G401 (cell line): ENCODE results near the gene MYO5B. TPM values are rescaled to one million over a fixed set of nuclear protein-coding genes. Genes with fewer than 3 reads are reported as not detected.

Experiments used
- DNase-seq: peaks from one replicate; pipeline ENCODE4 v3.0.0-alpha.2; 2015; ENCODE audit warnings: low spot score
- in situ Hi-C: cut with HindIII; loops from 2 replicates; pipeline ENCODE4 v1.10.0; 2016; ENCODE audit warnings: low sequenced_read_pairs, mixed read lengths
- total RNA-seq: library from RNA; depleted of rRNA; stranded (reverse); fragments of >200 nt; shearing (Covaris generic); gene quantifications from 2 replicates; pipeline ENCODE4 v1.2.3, GENCODE V29; 2014

Gene MYO5B
- total RNA-seq, 1 experiment from 2014 or later, result not detected

DNA sequence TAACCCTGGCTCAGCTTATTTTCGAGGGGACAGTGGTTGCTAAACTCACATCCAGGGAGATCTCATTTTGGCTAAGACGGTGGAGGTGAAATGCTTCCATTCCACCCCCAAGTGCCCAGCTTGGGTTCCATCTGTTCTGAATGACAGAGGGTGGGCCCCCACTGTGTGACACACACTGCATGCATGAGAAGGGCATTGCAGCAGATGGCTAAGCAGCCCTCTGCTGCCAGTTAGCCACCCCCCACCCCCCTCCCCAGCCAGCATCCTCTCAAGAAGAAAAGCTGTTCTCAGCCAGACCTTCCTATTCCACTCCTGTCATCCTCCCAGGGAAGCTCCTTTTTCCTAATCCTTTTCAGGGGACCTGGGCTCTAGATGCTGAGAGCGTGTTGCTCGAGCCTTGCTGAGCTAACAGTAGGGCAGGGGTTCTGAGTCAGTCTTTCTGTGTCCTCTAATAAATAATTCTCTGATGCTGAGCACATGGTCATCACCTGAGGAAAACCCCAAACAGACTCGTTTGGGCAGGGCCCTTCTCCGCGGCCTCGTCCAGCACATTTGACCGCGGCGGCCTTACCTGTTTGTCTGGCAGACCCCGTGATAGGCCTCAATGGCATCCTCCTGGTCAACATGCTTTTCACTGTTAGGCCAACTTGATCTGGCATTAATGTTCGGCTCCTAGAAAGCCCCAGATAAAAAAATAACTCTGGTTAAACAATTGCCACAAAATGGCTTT, 332.1 kb downstream of the MYO5B start:
- in situ Hi-C loops, result no loop called here
- peak; percentile 94 for DNase-seq

DNA sequence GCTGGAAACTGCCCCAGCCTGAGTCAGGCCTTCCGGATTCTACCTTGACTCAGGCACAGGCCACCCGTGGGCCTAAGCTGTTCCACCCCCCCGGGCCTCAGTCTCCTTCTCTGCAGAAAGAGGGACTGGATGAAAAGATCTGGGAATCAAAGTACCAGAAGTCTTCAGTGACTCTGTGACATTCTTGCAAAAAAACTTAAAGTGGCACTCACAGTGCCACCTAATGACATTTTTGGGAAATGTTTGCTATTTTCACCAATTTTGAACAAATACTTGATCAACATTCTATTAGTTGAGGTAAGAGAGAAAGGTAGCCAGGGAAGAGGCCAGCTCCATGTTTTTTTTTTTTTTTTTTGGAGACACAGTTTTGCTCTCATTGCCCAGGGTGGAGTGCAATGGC, 333.3 kb downstream of the MYO5B start:
- in situ Hi-C loops, result no loop called here
- DNase-seq, result peak; percentile 54

DNA sequence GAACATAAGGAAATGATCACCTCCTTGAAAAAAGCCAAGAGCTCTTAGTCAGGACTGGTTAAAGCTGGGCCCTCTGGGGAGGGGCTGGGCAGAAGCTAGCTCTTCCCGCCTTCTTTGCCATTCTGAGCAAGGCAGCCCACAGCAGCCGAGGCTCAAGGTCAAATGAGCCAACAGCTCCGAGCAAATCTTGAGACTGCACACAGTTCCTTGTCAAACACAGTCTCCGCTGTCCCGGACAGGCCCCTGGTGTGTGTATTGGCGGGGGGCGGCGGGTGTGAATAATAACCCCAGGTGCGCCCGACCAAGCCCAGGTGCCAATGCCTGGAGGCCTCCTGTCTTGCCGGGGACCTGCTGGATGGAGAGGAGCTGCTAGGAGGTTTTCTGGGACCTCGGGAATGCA, 335.2 kb downstream of the MYO5B start:
- in situ Hi-C loops, result no loop called here
- DNase-seq, result no peak

DNA sequence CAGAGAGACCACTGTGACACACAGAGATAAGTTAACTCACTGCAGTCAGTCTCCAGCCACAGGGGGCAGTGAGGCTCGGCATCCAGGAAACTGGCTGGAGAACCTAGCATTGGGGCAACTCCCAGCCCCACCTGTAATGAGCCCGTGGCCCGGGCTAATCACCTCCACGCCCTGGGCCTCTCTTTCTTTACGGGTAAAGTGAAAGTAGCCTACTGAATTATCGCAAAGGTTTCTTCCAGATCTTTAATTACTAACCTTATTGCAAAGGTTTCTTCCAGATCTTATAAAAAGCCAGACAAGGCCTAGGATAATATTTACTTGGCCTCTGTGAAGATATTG, 336.0 kb downstream of the MYO5B start:
- in situ Hi-C loops, result no loop called here
- no peak for DNase-seq

DNA sequence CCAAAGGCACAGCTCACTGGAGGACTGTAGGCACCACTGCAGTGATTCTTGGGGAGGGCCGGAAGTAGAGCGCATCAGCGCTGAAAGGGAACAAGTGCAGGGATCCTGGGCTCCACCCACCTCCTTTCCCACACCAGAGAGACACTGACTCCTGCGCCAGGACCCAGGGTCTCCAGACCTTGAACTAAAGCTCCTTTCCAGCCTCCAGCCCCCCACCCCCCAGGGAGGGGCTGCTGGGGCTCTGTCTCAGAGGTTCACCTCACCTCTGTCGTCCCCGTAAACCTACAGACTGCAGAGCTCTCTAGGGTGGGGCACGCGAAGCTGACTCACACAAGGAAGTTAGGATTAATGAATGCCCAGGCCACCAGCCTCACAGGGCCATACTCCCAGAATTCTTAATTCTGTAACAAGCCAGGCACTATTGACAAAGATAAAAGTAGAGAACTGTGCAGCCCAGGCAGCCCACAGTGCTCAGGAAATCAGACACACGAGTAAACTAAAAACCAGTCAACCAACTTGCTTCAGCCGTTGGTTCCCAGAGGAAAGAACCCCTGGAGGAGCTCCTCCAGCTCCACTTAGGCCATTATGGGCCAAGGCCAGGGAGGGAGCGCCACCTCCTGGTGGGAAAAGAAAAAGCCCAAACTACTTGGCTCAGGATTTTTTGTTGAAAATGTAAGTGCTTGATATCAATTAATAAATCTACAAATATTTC, 336.5 kb downstream of the MYO5B start:
- in situ Hi-C loops, result no loop called here
- peak; percentile 56 for DNase-seq

DNA sequence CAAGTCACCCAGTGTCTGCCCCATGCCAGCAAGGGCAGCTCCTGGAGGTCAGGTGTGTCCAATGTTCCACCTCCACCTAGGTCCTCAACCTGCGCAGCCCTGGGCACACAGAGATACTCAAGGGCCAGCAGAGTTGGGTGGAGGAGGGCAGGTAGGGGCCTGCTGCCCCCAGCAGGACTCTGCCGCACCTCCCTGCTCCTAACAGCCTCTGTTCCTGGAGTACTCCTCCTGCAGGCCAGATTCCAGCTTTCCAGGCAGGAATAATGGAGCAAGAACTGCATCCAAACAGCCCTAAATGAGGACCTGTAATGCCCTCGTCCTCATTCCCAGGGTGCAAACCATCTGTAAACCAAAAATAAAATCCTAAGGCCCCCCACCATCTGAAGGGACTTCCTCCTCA, 337.2 kb downstream of the MYO5B start:
- no peak for DNase-seq
- in situ Hi-C loops, result no loop called here

DNA sequence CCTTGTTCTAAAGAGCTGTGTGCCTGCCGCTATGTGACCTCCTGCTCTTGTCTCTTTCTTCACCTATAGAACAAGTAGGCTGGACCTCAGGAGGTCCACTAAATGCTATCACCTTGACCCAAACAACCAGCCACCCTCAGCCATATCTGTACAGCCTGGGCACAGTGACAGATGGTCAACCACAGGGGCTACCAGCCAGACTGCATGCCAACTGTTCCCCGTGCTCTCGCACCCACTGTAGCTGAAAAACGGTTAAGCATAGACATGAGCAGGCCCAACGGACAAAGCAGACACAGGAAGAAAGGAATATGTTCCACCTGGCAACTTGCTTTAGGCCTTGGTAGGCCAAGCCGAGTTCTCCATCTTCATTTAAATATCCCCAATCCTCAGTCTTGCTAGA, 338.5 kb downstream of the MYO5B start:
- in situ Hi-C loops, result no loop called here

DNA sequence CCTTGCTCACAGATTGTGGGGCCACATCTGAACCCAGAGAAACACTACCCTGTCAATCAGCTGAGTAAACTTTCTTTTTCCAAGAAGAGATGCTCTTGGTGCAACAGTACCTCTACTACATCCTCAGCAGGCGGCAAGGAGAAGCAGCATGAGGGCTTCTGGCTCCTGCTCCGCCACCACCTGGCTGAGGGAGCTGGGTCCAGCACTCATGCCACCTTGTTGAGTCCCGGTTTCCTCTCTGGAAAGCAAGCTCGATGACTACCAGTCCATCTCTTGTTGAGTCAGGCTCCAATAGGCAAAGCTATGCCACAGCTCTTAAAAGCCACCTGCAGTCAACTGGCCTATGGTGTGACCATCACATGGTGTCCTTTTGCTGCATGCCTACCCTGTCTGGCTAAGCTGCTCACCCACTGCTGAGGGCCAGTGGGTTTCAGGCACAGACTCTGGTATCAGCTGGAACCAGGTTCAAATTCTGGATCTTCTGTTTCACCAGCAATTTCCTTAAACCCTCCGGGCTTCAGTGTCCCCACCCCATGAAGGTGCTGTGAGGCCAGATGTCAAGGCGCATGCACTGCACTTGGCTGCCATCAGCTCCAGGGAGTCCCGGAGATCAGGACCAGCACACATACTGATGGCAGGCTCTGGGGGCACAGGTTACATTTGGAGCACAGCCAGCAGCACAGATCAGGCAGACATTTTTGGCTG, 339.1 kb downstream of the MYO5B start:
- DNase-seq, result peak; percentile 36
- in situ Hi-C loops, result no loop called here

More for the DNA sequence above, 338.5 kb downstream of the MYO5B start:
- DNase-seq, result peak; percentile 74

DNA sequence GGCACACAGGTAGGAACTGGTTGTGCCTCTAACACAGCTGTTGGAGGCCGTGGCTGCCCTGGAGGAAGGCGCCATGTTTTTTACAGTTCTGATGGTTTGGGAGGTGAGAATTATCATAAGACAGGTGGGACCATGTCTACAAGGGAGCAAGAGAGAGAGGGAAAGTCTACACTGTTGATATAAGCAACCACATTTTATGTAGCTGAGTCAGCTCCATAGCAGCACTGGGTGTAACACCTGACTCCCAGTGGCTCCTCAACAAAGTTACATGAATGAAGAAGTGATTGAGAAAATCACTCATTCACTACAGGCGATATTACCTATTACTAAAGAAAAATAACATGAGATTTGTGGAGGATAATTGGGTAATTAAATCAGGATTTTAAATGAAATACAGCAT, 340.3 kb downstream of the MYO5B start:
- no peak for DNase-seq
- in situ Hi-C loops, result no loop called here

DNA sequence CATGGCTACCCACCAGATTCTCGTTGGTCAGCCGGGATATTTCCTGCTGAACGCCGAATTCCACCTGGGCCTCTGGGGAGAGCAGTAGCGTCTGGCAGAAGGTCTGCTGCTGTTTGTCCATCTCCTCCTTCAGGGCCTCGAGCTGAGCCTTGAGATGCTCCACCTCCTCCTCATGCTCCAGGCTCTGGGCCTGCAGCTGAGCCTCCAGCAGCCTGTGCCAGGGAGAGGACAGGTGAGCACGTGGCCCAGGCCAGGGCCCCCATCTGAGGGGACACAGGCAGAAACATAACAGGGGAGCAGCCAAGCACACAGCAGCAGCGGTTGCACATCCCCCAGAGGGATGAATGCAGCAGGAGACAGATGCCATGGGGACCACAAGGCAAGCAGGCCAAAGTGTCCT, 341.5 kb downstream of the MYO5B start:
- in situ Hi-C loops, result no loop called here
- no peak for DNase-seq

DNA sequence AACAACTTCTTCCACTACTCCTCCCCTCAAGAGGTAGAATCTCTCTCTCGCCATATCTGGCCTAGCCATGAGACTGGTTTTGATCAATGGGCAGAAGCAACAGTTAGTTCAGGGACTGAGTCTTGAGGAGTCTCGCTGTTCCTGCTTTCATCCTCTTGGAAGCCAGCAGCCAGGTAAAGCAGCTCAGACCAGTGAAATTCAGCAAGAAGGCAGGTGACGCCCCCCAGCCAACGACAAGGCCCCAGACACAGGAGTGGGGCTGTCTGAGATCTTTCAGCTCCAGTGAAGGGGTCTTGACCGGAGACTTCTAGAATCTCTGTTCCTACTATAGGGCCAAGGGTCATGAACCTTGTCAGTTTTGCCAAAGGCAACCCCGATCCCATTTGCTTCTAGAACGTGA, 341.9 kb downstream of the MYO5B start:
- in situ Hi-C loops, result no loop called here
- DNase-seq, result no peak

DNA sequence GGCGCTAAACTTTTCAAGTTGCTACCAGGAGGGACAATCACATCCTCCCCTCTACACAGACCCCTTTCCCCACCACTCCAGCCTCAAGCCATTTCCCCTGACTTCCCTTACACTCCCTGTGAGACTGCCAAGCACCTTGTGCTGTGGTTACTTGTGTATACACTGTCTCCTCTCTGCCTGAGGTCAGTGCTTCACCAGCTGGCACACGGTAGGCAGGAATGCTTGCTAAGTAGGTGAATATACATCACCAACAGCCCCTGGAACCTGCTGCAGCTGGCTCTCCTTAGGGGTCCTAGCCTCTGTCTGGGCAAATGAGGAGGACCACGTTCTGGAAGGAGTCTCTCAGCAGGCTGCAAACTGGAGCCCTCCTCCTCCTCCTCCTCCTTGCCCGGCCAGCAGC, 343.3 kb downstream of the MYO5B start:
- in situ Hi-C loops, result no loop called here
- DNase-seq, result no peak

DNA sequence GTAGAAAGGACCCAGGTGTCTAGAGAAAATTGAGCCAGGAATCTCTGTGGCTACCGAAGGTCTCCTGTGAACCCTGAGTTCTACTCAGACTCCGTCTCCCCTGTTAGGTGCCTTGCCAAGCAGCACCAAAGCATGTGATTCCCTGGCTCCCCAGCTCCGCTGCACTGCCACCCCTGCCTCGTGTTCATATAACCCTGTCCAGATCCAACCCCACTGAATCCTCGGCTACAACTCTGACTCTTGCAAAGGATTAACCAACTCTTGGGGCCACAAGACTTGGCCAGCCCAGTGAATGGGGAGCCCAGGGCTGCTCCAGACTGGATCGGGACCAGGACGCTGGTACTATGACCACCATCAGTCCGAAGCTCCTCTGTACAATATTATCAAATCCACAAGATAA, 344.3 kb downstream of the MYO5B start:
- in situ Hi-C loops, result no loop called here
- no peak for DNase-seq

DNA sequence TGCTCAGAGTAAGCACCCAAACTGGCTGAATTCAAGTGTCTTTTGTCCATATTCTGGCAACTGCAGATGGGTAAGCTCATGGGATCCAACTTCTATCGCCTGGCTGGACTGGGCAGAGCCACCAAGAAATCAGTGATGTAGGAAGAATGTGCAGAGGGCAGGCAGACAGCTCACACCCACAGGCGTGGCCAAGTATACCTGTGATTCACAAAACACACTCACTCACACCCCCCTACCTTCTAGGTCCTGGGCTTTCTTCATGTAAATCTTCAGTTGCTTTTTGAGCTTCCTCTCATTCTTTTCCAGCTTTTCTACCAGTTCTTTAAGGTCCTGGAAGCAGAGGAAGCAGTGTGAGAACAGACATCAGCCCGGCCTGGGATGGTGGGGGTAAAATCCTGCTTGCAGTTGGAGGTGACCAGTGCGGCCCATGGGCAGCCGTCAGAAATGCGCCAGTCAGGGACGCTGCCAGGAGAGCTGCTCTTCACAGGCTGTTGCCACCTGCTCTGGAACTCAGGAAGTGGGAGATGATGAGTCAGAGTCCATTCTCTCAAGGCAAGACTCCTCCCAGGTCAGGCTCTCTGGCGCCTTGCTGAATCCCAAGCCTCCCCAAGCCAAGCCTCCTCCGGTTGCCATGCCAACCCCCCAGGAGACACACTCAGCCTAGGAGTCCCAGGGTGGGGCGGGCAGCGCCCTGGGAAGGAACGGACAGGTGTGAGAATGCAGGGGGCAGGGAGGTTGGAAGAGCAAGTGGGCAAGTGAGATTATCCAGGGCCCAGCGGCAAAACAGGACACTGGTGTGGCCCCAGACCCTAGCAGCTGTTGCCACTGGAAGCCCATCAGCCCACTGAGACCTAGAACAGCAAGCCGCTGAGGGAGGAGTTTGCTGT, 345.4 kb downstream of the MYO5B start:
- in situ Hi-C loops, result no loop called here
- peak; percentile 66 for DNase-seq

DNA sequence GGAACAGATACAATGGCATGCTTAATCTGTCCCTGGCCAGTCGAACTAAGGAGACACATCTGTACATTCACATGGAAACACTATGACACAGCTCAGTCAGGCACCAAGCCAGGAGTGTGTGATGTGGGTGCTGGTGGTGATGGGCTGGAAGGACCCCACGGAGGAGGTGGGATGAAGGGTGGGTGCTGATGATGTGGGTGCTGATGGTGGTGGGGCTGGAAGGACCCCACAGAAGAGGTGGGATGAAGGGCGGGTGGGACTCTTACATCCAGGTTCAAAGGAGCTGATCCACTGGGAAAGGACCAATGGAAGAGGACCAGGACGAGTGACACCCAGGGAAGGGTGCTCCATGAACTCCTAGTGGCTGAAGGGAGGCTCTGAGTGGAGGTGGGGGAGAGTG, 346.8 kb downstream of the MYO5B start:
- DNase-seq, result no peak
- in situ Hi-C loops, result no loop called here

DNA sequence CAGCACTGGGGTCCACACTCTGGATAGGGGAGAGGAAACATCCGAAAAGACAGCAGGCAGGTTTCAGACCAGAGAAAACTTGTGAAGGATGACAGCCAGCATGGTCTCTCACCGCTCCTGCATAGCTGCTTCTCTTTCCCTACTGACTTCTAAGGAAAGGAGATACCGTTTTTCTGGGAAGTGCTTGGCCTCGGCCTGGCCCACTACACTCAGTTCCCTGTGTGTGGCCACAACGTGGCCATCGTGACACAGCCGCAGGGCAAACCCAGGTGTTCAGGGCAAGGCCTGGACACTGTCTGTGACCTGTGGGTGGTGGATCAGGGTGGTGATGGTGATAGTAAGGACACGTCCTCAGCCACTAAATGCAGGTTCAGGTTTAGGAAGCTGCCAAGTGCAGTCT, 347.4 kb downstream of the MYO5B start:
- DNase-seq, result no peak
- in situ Hi-C loops, result no loop called here

DNA sequence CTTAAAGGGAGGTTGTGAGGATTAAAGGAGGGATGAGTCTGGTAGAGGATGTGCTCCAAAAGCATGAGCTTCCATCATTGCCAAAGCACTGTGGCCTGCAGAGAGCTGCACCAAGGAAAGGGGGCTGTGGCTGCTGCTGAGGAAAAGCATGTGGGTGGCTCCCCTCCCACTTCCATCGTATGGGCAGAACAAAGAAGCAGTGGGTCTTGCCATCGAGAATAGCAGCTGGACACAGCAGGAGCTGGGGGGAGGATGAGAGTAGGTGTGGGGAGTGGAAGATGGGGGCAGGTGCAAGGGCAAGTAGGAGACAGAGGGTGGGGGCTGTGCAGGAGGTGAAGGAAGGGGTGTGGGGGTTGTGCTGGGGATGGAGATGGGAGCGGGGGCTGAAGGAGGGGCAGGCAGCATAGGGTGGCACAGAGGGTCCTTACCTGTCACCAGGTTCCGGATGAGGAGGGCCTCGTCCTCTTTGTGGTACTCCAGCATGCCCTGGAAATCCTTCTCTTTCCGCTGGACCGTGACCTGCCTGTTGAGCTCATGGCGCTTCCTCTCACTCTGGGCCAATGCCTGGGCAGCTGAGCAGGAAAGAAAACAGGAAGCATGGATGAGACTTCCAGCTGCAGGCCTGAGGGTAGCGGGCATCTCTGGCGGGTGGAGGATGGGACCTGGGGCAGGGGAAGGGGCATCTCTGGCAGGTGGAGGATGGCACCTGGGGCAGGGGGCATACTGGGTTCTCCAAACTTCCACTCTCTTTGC, 348.1 kb downstream of the MYO5B start:
- in situ Hi-C loops, result no loop called here
- DNase-seq, result no peak

DNA sequence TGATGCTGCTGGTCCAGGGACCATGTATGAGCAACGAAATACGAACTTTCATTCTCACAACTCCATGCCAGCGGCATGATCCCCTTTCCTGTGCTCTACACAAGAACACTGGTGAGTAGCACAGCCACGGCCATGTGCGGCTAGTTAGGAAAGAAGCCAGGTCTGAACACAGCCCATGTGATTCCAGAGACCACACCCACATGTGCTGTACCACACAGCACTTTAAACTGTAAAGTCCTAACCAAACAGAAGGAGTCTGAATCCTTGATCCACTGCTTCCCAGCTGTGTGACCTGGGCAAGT, 348.6 kb downstream of the MYO5B start:
- in situ Hi-C loops, result no loop called here

More for the DNA sequence above, 348.6 kb downstream of the MYO5B start:
- no peak for DNase-seq
